ENCODE results near the gene TNKS1BP1.

- TF ChIP-seq CTCF (IDR thresholded peaks at IDR 0.05) (no peak), POLR2A (IDR thresholded peaks at IDR 0.05) (no peak)
Observed at GRCh38 chr11:57343825-57344224, 19.1 kb upstream of the TNKS1BP1 start.

Data from thyroid gland (tissue), 4 donors.